SKM-1 treated with dmso at 0.1 percent for 144 hours (cell line): Measurements from ENCODE around the gene PPEF1.
"Not testable (repeated sequence)": the region's sequence is repeated elsewhere in the genome, so short reads cannot be mapped to it uniquely, and the experiment has no call there.

Source experiments
- DNase-seq: peaks from one replicate; lab custom pipeline; 2025; ENCODE audit not compliant: unreplicated experiment; lab: John Stamatoyannopoulos, UW

The PPEF1 gene

GRCh38 chrX:18702362-18703195 is 4.9 kb upstream of the PPEF1 start:
- no peak for DNase-seq

DNA sequence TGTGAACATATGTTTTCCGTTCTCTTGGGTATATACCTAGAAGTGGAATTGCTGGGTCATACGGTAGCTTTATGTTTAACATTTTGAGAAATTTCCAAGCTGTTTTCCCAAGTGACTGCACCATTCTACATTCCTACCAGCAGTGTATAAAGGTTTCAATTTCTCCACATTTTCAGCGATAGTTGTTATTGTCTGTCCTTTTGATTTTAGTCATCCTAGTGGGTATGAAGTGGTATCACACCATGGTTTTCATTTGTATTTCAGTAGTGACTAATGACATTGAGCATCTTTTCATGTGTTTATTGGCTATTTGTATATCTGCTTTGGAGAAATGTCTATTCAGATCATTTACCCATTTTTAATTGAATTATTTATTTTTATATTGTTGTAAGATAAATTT is 2.4 kb downstream of the PPEF1 start:
- DNase-seq, result no peak

GRCh38 chrX:18714910-18715309 is 7.5 kb downstream of the PPEF1 start:
- no peak for DNase-seq

DNA sequence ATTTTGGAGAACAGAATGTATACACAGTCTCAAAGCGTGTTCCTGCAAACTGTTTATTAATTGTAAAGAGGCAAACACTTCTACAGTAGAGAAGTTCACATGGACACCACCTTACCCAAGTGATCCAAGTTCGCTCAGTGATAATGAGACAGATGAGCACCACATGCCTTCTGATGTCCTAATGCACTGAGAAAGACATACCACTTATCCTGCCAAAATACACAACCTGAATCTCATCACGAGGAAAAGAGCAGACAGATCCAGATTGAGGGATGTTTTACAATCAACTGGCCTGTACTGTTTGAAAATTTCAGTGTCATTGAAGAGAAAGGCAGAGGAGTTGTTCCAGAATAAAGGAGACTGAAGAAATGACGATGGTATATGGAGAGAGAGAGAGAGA is 12.4 kb downstream of the PPEF1 start:
- DNase-seq, result no peak

GRCh38 chrX:18721683-18722499 is 14.4 kb downstream of the PPEF1 start:
- no peak for DNase-seq

DNA sequence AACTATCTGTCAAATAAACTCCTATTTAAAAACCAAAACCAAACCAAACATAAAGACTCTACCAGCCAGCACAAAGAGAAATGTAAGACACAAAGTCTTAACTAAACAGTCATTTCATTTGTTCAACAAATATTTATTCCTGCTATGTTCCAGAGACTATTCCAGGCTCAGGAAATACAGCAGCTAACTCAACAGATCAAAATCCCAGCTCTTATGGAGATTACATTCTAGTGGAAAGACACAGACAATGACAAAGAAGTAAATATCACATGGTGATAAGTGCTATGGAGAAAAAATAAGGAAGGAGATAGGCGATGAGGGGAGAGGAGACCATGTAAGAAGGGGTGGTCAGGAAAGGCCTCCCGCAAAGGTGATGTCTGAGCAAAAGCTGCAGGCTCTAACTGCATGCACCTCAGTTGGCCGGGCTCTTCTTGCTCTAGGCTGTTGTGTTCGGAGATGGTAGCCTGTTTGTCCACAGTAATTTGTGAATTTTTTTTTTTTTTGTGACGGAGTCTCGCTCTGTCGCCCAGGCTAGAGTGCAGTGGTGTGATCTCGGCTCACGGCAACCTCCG is 15.1 kb downstream of the PPEF1 start:
- DNase-seq, result no peak

DNA sequence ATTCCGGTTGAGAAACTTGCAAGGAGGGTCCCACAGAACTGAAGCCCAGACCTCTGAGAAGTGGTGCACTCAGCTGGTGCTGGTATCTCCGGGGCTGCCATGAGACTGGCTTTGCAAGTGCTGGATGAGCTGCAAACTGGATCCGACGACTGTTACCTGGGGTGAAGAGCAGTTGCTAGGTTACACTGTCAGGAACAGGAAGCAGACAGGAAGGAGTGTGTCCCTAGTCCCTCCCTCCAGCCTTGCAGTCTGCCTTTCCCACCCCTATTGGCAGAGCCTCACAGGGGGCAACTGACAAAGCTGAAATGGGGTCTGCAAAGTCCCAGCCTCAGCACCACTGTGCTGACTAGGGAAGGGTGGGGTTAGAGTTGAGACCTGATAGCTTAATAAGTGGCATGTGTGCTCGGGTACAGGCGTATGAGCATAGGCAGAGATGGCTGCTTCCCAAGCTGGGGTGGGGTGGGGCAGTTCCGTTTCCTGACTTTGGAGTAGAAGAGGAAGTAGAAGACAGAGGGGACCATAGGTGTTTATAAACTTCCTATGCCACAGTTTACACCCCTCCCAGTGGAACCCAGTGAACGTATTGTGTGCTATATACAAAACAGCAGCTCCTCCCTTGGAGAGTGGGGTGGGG is 18.0 kb downstream of the PPEF1 start:
- no peak for DNase-seq

DNA sequence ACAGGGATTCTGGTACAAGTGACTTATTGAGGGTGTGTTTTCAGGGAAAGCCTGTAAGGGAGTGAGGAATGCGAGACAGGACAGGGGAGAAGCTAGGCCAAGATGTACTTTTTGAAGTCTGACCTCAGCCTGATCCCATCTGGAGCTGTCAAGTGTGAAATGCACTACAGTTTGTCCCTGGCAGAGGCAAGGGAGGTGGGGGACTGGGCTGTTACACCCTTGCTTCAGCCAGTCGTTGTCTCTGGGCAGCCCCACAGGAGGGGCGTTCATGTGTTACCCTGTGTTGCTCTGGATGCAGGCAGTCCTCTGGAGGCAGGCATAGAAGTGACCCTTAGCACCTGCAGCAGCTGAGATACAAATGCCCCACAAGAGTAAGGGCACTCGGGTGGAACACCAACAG is 25.8 kb downstream of the PPEF1 start:
- DNase-seq, result no peak

- not testable (repeated sequence) for DNase-seq
Observed at GRCh38 chrX:18739609-18740008, 32.2 kb downstream of the PPEF1 start.

DNA sequence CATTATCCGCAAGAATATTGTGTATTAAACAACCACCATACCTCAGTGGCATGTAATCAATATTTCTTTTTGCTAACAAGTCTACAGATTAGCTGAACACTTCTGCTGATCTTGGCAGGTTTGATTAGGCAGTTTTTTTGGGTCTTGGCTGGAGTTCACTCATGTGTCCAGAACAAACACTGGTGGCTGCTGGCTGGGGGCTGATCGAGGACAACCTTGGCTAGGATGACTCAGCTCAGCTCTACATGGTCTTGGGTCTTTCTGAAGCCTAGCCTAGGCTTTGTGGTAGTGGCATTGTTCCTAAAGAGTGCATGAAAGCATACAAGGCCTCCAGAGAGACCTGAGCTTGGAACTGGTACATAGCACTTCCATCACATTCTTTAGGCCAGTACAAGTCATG is 41.1 kb downstream of the PPEF1 start:
- DNase-seq, result no peak

GRCh38 chrX:18753631-18754030 is 46.2 kb downstream of the PPEF1 start:
- no peak for DNase-seq

DNA sequence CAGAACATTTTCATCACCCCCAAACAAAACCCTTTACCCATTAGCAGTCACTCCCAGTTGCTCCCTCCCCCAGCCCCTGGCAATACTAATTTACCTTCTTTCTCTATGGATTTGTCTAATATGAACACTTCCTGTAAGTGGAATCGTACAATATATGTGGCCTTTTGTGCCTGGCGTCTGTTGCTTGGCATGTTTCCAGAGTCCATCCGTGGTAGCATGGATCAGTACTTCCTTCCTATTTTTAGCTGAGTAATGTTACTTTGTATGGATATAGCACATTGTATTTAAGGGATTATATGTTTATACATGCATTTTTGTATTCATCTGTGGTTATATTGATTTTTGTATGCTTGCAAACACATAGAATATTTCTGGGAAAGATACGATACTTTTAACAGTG is 48.2 kb downstream of the PPEF1 start:
- no peak for DNase-seq

DNA sequence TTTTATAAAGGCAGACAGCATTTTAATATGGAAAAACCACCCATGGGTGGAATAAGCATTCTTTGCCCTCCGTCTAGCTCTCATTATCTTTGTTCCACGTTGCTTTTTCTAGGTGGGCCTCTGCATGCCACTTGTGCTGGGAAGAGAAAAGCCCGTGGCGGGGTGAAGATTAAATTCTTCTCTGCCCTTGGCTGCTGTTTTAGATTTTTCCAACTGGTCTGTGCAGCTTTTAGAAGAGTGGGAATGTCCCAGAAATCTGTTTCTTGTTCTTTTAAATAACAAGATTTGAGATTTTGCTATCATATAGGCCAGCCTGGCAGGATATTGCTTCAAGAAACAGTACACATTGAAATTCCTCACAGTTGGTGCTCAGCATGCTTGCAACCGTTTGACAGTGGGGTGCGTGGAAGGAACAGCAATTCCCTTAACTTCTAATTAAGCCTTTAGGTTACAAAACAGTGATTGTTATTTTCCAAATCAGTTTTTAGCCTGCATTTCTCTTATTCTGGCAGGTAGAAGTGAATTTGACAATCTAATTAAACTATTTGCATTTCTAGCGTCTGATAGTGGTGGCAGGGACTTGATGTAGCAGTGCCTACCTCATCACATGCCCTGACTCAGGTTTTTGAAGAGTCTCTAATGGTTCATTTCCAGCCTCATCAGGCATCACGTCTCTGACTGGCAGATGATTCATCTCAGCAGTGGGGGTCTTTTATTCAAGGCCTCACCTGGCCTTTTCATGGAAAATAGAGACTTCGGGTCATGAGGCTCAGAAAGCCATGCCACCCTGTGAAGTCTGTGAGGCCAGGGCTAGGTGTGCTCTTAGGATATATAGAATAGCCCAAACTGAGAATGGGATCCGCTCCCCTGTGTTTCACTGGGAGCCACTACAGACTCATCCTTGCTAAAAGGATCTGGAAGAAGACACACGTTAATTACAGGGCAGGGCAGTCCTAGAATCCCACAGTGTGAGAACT is 50.8 kb downstream of the PPEF1 start:
- DNase-seq, result no peak

DNA sequence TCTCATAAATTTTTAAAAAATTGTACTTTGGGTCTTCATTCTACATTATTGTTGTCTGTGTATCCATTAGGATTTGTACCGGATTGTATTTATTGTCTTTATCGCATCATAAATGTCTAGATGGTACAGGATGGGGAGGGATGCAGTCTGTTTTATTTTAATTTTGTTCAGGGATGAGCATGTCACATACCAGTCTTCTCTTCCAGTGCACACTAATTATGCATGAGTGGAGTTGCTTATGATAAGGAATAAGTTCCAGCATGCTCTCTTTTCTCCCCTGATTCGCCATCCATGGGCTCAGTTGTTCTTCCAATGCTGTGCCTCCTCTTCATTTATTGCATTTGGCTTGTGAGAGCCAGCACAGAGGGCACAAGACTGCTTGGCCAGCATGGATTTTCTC is 54.3 kb downstream of the PPEF1 start:
- no peak for DNase-seq

GRCh38 chrX:18763106-18763505 is 55.7 kb downstream of the PPEF1 start:
- not testable (repeated sequence) for DNase-seq

GRCh38 chrX:18769364-18769763 is 61.9 kb downstream of the PPEF1 start:
- DNase-seq, result no peak

DNA sequence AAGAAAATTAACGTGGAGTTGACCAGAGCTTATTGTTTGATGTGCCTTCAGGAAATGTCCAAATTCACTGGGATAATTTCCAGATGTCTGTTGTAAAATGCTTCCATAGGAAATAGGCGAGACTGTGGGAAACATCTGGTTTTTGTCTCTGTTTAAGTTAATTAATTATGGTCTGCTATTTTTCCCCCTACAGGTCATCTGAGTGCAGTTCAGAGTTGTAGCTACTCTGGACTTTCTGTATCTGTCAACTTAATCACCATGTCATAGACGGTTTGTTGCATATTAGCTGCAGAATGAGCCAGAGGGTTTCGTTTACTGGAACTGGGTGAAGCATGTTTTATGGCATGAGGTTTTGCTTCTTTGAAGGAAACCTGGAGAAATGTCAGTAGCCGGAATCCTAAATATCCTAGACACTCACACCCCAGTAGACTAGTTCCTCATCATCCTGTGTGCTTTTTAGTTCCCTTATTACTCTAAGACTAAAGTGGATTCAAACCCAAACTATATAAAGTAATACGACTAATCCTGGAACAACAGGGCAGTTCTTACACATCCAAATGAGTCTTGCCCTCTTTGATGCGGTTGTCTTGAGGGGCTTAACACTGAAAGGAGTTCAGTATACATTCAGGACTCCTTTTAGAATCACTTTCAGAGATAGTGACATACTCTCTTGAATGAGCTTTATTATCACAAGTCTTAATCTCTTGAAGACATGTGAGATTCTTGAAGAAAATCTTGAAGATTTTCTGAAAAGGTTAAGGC is 62.5 kb downstream of the PPEF1 start:
- no peak for DNase-seq

- no peak for DNase-seq
Observed at GRCh38 chrX:18789916-18790315, 82.5 kb downstream of the PPEF1 start.

- no peak for DNase-seq
Observed at GRCh38 chrX:18792828-18793227, 85.4 kb downstream of the PPEF1 start.
